ENCODE measurements around the gene ZNF22. TPM values are rescaled to one million over a fixed set of nuclear protein-coding genes. Genes with fewer than 3 reads are reported as not detected.

The ZNF22 gene
- 10.7 TPM for total RNA-seq
- 10 to 100 TPM; 19.8 to 30.0 (median 25.6) TPM for polyA plus RNA-seq

- peak within 1 kb of the TSS; percentile 83 to 88 (median 85) for H3K27ac Mint-ChIP-seq
- peak within 1 kb of the TSS; percentile 89 for H3K4me3 ChIP-seq (ENCODE audit: low read depth, low read length)
- no peaks in the 10 kb centered on the region for H3K27me3 ChIP-seq (ENCODE audit: control insufficient read depth, insufficient read depth, low read length)
- peaks cover 12 to 33% of the 10 kb centered on the region in 2 experiments for H3K9me3 ChIP-seq (ENCODE audit: control insufficient read depth in 2 of 2, low read length in 2 of 2)
- peaks cover 8 to 24% (median 9%) of the 10 kb centered on the region in 4 donors for H3K4me1 Mint-ChIP-seq
- peaks cover 18% of the 10 kb centered on the region for H3K36me3 ChIP-seq (ENCODE audit: control insufficient read depth, insufficient read depth, low read length)
- peak; percentile 78 to 85 for ATAC-seq (ENCODE audit: low read depth in 2 of 2)
- H3K4me3 Mint-ChIP-seq, result peak within 1 kb of the TSS; percentile 73 to 91 (median 88)
- peaks cover 0 to 25% (median 3%) of the 10 kb centered on the region in 7 donors for H3K9me3 Mint-ChIP-seq
- H3K27ac ChIP-seq (ENCODE audit: insufficient read depth, low read length, poor library complexity, severe bottlenecking), result peak within 1 kb of the TSS; percentile 38
- peak; percentile 40 to 69 (median 60) for DNase-seq
- no peaks in the 10 kb centered on the region for H3K27me3 Mint-ChIP-seq
- H3K36me3 Mint-ChIP-seq, result peaks cover 28% of the 10 kb centered on the region
- H3K4me1 ChIP-seq (ENCODE audit: control insufficient read depth, insufficient read depth, low read length, poor library complexity, severe bottlenecking), result peaks cover 8% of the 10 kb centered on the region
Measured at GRCh38 chr10:45000752-45001380, at the start of gene ZNF22. Gene ZNF22 (plus strand): TSS chr10:45000923. CDS start chr10:45003369, 2,446 bp downstream.

GRCh38 chr10:44951576-44952226 is 49.0 kb upstream of the ZNF22 start:
- DNase-seq, result no peak

DNA sequence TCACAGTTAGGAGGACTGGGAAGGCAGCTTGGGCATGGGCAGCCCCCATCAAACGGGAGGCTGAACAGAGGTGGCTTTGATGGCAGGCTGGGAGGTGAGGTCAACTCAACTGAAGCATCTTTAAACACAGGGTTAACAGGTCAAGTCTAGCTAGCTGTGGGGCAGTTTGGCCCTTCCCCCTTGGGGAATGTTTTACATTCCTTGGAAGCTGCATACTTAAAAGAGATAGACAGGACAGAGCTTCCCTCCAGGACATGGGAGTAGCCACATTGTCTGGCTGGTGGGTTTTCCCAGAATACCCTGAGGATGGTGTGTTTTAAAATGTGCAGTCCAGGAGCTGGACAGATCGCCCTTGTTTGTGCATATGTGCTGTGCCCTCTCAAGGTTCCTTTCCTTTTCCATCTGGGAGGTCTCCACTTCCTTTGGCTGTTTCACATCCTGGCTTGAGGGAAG is 47.9 kb upstream of the ZNF22 start:
- Mint-ChIP-seq H3K4me1 (peaks cover 0 to 17% (median 12%) of the 10 kb centered on the region in 4 donors), H3K36me3 (peaks cover 20% of the 10 kb centered on the region), H3K27ac (peak overlapping the region; percentile 35 to 51 (median 49)), H3K27me3 (no peaks in the 10 kb centered on the region), H3K9me3 (no peaks in the 10 kb centered on the region), H3K4me3 (no peak overlapping the region)
- H3K4me1 ChIP-seq (ENCODE audit: control insufficient read depth, insufficient read depth, low read length, poor library complexity, severe bottlenecking), result no peaks in the 10 kb centered on the region
- H3K36me3 ChIP-seq (ENCODE audit: control insufficient read depth, insufficient read depth, low read length), result peaks cover 3% of the 10 kb centered on the region
- H3K27ac ChIP-seq (ENCODE audit: insufficient read depth, low read length, poor library complexity, severe bottlenecking), result no peak overlapping the region
- ATAC-seq (ENCODE audit: low read depth in 2 of 2) (no peak), DNase-seq (no peak)
- H3K27me3 ChIP-seq (ENCODE audit: control insufficient read depth, insufficient read depth, low read length), result no peaks in the 10 kb centered on the region
- no peaks in the 10 kb centered on the region for H3K9me3 ChIP-seq (ENCODE audit: control insufficient read depth in 2 of 2, low read length in 2 of 2)
- H3K4me3 ChIP-seq (ENCODE audit: low read depth, low read length), result no peak overlapping the region

More at GRCh38 chr10:44951576-44952226, 49.0 kb upstream of the ZNF22 start:
- Histone ChIP-seq H3K9me3 (ENCODE audit: control insufficient read depth in 2 of 2, low read length in 2 of 2) (no peaks in the 10 kb centered on the region), H3K4me1 (ENCODE audit: control insufficient read depth, insufficient read depth, low read length, poor library complexity, severe bottlenecking) (no peaks in the 10 kb centered on the region), H3K36me3 (ENCODE audit: control insufficient read depth, insufficient read depth, low read length) (peaks cover 3% of the 10 kb centered on the region), H3K27ac (ENCODE audit: insufficient read depth, low read length, poor library complexity, severe bottlenecking) (no peak overlapping the region), H3K27me3 (ENCODE audit: control insufficient read depth, insufficient read depth, low read length) (no peaks in the 10 kb centered on the region), H3K4me3 (ENCODE audit: low read depth, low read length) (no peak overlapping the region)
- no peaks in the 10 kb centered on the region for H3K27me3 Mint-ChIP-seq
- no peak overlapping the region for H3K27ac Mint-ChIP-seq
- no peaks in the 10 kb centered on the region for H3K9me3 Mint-ChIP-seq
- no peak for ATAC-seq (ENCODE audit: low read depth in 2 of 2)
- H3K4me1 Mint-ChIP-seq, result peaks cover 0 to 12% (median 4%) of the 10 kb centered on the region in 4 donors
- no peak overlapping the region for H3K4me3 Mint-ChIP-seq
- H3K36me3 Mint-ChIP-seq, result peaks cover 17% of the 10 kb centered on the region

GRCh38 chr10:44954042-44954441 is 46.7 kb upstream of the ZNF22 start:
- no peaks in the 10 kb centered on the region for H3K27me3 ChIP-seq (ENCODE audit: control insufficient read depth, insufficient read depth, low read length)
- H3K4me1 ChIP-seq (ENCODE audit: control insufficient read depth, insufficient read depth, low read length, poor library complexity, severe bottlenecking), result peaks cover 9% of the 10 kb centered on the region
- no peaks in the 10 kb centered on the region for H3K27me3 Mint-ChIP-seq
- DNase-seq, result no peak
- no peaks in the 10 kb centered on the region for H3K9me3 ChIP-seq (ENCODE audit: control insufficient read depth in 2 of 2, low read length in 2 of 2)
- H3K27ac Mint-ChIP-seq, result no peak overlapping the region
- H3K36me3 Mint-ChIP-seq, result peaks cover 20% of the 10 kb centered on the region
- peaks cover 6 to 30% (median 20%) of the 10 kb centered on the region in 4 donors for H3K4me1 Mint-ChIP-seq
- no peaks in the 10 kb centered on the region for H3K9me3 Mint-ChIP-seq
- H3K4me3 Mint-ChIP-seq, result no peak overlapping the region
- peaks cover 3% of the 10 kb centered on the region for H3K36me3 ChIP-seq (ENCODE audit: control insufficient read depth, insufficient read depth, low read length)
- no peak for ATAC-seq (ENCODE audit: low read depth in 2 of 2)
- H3K4me3 ChIP-seq (ENCODE audit: low read depth, low read length), result no peak overlapping the region
- H3K27ac ChIP-seq (ENCODE audit: insufficient read depth, low read length, poor library complexity, severe bottlenecking), result no peak overlapping the region

DNA sequence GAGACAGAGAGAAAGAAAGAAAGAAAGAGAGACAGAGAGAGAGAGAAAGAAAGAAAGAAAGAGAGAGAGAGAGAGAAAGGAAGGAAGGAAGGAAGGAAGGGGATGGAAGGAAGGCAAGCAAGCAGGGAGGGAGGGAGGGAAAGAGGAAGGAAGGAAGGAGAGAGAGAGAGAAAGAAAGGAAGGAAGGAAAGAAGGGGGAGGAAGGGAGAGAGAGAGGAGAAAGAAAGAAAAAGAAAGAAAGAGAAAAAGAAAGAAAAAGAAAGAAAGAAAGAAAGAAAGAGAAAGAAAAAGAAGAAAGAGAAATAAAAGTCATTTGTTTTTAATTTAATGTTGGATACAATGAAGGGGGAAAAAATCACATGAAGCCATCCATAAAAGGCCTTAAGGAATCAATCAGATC is 45.8 kb upstream of the ZNF22 start:
- Mint-ChIP-seq H3K4me3 (no peak overlapping the region), H3K27ac (peak overlapping the region in 1 of 3 donors; percentile 64), H3K36me3 (peaks cover 20% of the 10 kb centered on the region), H3K27me3 (no peaks in the 10 kb centered on the region), H3K9me3 (no peaks in the 10 kb centered on the region), H3K4me1 (peaks cover 6 to 33% (median 23%) of the 10 kb centered on the region in 4 donors)
- no peaks in the 10 kb centered on the region for H3K9me3 ChIP-seq (ENCODE audit: control insufficient read depth in 2 of 2, low read length in 2 of 2)
- H3K27ac ChIP-seq (ENCODE audit: insufficient read depth, low read length, poor library complexity, severe bottlenecking), result no peak overlapping the region
- peaks cover 3% of the 10 kb centered on the region for H3K36me3 ChIP-seq (ENCODE audit: control insufficient read depth, insufficient read depth, low read length)
- peaks cover 14% of the 10 kb centered on the region for H3K4me1 ChIP-seq (ENCODE audit: control insufficient read depth, insufficient read depth, low read length, poor library complexity, severe bottlenecking)
- no peak for ATAC-seq (ENCODE audit: low read depth in 2 of 2)
- DNase-seq, result no peak
- H3K4me3 ChIP-seq (ENCODE audit: low read depth, low read length), result no peak overlapping the region
- H3K27me3 ChIP-seq (ENCODE audit: control insufficient read depth, insufficient read depth, low read length), result no peaks in the 10 kb centered on the region

- H3K9me3 Mint-ChIP-seq, result no peaks in the 10 kb centered on the region
- H3K4me3 ChIP-seq (ENCODE audit: low read depth, low read length), result no peak overlapping the region
- H3K27ac ChIP-seq (ENCODE audit: insufficient read depth, low read length, poor library complexity, severe bottlenecking), result no peak overlapping the region
- DNase-seq, result no peak
- peak overlapping the region in 2 of 4 donors; percentile 1 to 31 for H3K4me3 Mint-ChIP-seq
- no peaks in the 10 kb centered on the region for H3K27me3 ChIP-seq (ENCODE audit: control insufficient read depth, insufficient read depth, low read length)
- peaks cover 18% of the 10 kb centered on the region for H3K4me1 ChIP-seq (ENCODE audit: control insufficient read depth, insufficient read depth, low read length, poor library complexity, severe bottlenecking)
- H3K36me3 ChIP-seq (ENCODE audit: control insufficient read depth, insufficient read depth, low read length), result peaks cover 3% of the 10 kb centered on the region
- no peaks in the 10 kb centered on the region for H3K9me3 ChIP-seq (ENCODE audit: control insufficient read depth in 2 of 2, low read length in 2 of 2)
- H3K4me1 Mint-ChIP-seq, result peaks cover 6 to 38% (median 25%) of the 10 kb centered on the region in 4 donors
- peaks cover 20% of the 10 kb centered on the region for H3K36me3 Mint-ChIP-seq
- no peak for ATAC-seq (ENCODE audit: low read depth in 2 of 2)
- no peak overlapping the region for H3K27ac Mint-ChIP-seq
- no peaks in the 10 kb centered on the region for H3K27me3 Mint-ChIP-seq
Measured at GRCh38 chr10:44955413-44956070, 45.2 kb upstream of the ZNF22 start.

- DNase-seq (no peak), ATAC-seq (ENCODE audit: low read depth in 2 of 2) (no peak)
- H3K4me3 Mint-ChIP-seq, result peak overlapping the region in 1 of 4 donors; percentile 31
- no peaks in the 10 kb centered on the region for H3K27me3 Mint-ChIP-seq
- H3K9me3 Mint-ChIP-seq, result no peaks in the 10 kb centered on the region
- Histone ChIP-seq H3K4me1 (ENCODE audit: control insufficient read depth, insufficient read depth, low read length, poor library complexity, severe bottlenecking) (peaks cover 18% of the 10 kb centered on the region), H3K36me3 (ENCODE audit: control insufficient read depth, insufficient read depth, low read length) (peaks cover 3% of the 10 kb centered on the region), H3K4me3 (ENCODE audit: low read depth, low read length) (no peak overlapping the region), H3K27me3 (ENCODE audit: control insufficient read depth, insufficient read depth, low read length) (no peaks in the 10 kb centered on the region), H3K9me3 (ENCODE audit: control insufficient read depth in 2 of 2, low read length in 2 of 2) (no peaks in the 10 kb centered on the region), H3K27ac (ENCODE audit: insufficient read depth, low read length, poor library complexity, severe bottlenecking) (no peak overlapping the region)
- H3K36me3 Mint-ChIP-seq, result peaks cover 20% of the 10 kb centered on the region
- peak overlapping the region in 1 of 3 donors; percentile 51 for H3K27ac Mint-ChIP-seq
- H3K4me1 Mint-ChIP-seq, result peaks cover 6 to 45% (median 29%) of the 10 kb centered on the region in 4 donors
Measured at GRCh38 chr10:44956226-44956625, 44.5 kb upstream of the ZNF22 start.
